HG03060 (cell line): ENCODE measurements around the gene REEP6.
"Not testable (repeated sequence)": the region's sequence is repeated elsewhere in the genome, so short reads cannot be mapped to it uniquely, and the experiment has no call there.

ENCODE experiments used
- ATAC-seq: cut with Tn5 transposase; IDR thresholded peaks from one replicate; pipeline ENCODE4 v1.9.1; 2021; ENCODE audit warnings: low read depth, moderate number of reproducible peaks; ENCODE audit not compliant: unreplicated experiment

REEP6 gene

GRCh38 chr19:1471515-1472160 lies 19.3 kb upstream of the REEP6 start:
- ATAC-seq, result no peak

DNA sequence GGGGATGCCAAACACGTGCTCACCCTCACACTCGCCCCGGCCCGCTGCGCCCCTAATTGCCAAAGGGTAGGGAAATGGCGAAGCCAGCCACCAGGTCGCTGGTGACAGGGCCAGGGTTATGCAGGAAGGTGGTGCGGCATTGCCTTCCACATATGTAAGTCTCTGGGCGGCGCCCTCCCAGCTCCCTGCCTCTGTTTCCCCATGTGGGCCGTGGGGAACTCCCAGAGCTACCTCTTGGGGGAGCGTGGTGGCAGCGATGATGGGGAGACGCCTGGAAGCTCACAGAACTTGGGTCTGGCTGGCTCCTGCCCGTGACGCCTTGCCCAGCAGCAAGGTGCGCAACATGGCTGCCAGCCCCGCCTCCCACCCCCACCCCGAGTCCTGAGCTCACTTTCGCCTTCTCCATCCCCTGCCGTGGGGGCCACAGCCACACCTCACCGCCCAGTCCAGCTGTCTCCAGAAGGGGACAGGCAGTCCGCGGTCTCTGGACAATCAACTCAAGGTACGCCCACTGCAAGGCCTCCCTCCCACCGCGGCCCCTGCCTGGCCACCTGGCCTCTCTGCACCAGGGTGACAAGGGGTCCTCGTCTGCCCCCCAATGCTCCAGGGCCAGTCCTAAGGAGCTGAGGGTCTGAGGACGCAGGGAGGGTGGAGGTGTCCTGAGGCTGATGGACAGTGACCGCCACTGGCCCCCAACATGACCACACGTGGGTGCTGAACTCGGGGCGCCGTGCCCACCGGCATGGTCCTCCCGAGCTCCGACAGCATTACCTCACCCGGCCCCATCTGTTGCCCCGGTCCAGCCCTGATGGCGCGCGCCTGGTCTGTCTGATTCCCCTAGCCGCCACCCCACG lies 18.5 kb upstream of the REEP6 start:
- no peak for ATAC-seq

GRCh38 chr19:1473085-1473851 lies 17.7 kb upstream of the REEP6 start:
- ATAC-seq, result no peak

DNA sequence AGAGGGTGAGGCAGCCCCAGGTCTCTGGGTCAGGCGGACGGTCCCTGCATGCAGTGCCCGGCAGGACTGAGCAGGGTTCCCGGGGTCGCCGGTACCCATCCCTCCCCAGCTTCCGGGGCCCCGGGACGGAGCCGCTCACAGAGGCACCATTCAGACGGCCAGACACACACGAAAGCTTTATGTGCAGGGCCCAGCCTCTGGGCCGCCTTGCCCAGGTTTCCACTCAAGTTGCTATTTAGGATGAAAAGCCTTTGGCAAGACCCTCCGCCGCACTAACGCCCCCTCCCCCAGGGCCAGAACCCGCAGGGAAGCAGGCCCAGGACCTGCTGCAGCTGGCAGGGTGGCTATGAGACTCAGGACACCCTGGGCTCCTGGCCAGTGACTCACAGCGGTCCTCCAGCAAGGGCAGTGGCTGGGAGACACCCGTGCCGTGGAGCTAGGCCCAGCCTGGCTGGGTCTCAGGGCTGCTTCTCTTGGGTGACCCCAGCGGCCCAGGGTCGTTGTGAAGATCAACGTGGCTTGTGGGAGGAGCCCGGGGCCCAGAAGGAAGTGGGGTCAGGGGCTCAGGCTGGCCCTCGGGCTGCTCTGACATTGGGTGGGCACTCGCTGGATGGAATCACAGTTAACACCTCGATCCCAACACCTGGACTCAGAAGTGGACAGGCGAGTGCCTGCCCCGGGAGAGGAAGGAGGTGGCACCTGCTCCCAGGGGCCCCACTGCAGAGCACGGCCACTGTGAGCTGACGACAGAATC lies 16.8 kb upstream of the REEP6 start:
- no peak for ATAC-seq

GRCh38 chr19:1474765-1475351 lies 16.1 kb upstream of the REEP6 start:
- ATAC-seq, result no peak

DNA sequence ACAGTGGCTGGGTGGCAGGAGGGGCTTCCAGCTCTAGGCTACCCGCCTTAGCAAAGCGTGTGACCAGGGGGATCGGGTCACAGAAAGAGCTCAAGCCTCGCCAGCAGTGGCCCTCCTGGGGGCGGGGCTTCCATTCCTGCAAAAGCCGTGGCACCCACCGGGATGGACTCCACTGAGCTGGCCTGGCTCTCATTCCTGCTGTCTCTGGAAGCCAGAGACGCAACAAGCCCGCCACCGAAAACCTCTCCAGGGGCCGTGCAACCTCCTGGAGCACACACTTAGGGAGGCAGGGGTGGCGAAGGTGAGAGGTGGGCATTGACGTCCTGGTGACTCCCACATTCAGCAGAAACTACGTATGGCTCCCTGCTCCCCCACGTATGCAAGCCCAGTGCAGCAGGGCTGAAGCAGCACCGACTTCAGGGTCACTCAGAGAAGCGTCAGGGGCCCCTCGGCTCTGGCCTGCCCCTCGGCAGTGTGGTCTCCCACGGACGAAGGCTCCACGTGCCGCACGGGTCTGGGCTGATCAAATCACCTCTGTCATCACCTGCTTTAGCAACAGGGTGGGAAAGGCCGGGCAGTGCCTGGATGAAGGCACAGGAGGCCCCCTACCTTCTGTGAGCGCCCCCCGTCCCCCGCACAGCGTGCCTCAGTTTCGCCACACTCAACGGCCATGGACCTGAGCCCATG lies 15.1 kb upstream of the REEP6 start:
- ATAC-seq, result no peak

GRCh38 chr19:1477056-1477455 lies 13.9 kb upstream of the REEP6 start:
- not testable (repeated sequence) for ATAC-seq

GRCh38 chr19:1478934-1479707 lies 11.9 kb upstream of the REEP6 start, which contains the start of gene C19orf25:
TSS of gene C19orf25 (minus strand) at chr19:1479215. CDS start at chr19:1478903, 312 bp downstream.
- ATAC-seq, result peak; percentile 61

DNA sequence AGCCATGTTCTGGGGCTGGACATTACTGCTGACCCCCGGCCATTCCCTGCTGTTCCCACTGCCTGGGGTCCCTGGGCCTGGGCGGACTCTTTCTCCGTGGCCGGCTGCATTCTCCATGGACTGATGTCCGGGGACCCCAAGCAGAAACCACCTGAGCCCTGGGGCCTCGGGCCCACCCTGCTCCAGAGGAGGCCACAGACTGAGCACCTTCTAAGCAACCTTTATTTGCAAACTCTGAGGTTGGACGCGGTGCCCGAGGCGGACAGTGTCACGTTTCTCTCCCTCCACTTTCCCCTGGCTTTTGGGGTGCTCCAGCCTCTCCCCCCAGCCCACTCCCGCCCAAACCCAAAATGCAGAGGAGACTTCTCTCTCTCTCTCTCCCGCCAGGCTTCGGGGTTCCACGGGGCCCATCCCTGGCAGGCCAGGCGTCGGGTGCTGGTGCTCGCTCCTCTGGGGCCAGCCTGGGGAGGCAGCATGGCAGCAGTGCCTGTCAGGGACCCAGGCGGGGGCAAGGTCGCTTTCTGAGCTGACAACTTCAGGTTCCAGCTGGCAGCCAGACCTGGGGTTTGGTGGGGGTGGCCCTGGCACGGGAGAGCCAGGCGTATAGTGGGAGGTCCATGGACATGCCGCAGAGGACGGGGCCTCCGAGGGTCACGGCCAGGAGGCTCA lies 9.6 kb upstream of the REEP6 start:
- ATAC-seq, result no peak

DNA sequence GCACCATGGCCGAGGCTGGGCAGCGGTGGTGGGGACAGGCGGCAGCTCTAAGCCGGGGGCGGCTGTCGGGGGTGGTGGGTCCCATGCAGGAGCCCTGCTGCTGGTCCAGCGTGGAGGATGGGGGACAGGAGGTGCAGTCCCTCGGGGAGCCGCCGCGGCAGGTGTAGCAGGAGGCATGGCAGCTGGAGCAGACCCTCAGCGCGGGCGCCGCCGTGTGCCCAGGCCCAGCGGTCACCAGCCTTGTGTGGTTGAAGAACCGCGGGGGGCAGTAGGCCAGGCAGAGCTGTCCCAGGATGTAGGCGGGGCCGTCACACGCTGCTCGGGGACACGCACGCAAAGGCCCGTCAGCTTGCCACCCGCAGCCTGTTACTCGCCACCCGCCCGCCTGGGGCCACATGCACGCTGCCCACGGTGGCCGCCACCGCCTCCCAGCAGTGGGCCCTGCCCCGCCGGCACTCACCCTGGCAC lies 9.1 kb upstream of the REEP6 start:
- ATAC-seq, result no peak

GRCh38 chr19:1482361-1483130 lies 8.4 kb upstream of the REEP6 start:
- no peak for ATAC-seq

- no peak for ATAC-seq
Measured at GRCh38 chr19:1483131-1483978, 7.6 kb upstream of the REEP6 start.

DNA sequence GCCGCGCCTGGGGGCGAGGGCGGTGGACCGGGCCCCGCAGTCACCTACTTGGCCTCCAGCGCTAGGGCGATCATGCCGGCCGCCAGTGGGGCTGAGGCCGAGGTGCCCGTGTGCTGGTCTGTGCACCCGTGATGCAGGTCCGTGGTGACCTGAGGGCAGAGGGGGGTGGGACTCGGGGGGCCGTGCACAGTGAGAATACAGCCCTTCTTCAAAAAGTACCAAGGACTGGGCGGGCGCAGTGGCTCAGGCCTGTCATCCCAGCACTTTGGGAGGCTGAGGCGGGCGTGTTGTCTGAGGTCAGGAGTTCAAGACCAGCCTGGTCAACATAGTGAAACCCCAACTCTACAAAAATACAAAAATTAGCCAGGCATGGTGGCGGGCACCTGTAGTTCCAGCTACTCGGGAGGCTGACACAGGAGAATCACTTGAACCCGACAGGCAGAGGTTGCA lies 7.0 kb upstream of the REEP6 start:
- ATAC-seq, result no peak

DNA sequence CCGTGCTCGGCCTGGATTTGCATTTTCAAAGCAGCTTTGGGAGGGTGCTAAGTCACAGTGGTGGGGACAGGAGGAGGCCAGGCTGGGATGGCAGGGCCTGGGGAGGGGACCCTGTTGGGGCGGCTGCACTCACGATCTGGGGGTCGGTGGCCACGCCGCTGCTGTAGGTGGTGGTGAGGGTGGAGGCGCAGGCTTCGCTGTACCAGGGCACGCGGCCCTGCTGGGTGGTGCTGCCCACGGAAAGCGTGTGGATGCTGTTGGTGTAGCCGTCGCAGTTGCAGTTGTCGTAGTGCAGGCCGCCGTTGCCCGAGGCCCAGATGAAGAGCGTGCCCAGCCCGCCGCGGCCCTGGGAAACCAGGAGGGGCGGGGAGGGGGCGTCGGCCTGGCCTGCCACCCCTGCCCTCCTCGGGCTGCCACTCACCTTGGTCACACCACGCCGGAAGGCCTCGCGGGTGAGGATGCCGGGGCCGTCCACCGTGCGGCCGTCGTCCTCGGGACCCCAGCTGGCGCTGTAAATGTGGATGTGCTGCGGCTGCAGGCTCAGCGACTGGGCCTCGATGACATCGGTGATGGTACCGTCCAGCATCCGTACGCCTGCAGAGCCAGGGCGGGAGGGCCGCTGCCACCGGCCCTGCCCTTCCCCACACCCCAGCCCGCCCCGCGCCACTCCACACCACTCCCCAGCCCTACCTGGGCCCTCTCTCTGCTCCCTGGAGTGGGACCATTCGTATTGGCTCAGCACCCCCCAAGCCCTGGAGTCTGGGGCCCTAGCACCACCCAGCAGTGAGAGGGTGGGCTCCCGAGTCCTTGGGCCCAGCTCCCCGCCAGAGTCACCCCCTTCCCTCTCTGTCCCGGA lies 4.0 kb upstream of the REEP6 start:
- ATAC-seq, result no peak

GRCh38 chr19:1487576-1488281 lies 3.3 kb upstream of the REEP6 start:
- no peak for ATAC-seq
